Stimulated activated CD4-positive, alpha-beta T cell treated with anti-CD3 and anti-CD28 coated beads, Interleukin-4, amount 100 ng/mL, for 24 hours (primary cell): ENCODE measurements around the gene SQSTM1.

Experiments
- DNase-seq: peaks from one replicate; pipeline ENCODE4 v3.0.0-alpha.2; 2020

Gene SQSTM1

GRCh38 chr5:179806250-179807048, 14.3 kb upstream of the SQSTM1 start, which contains the start of gene MGAT4B:
Gene MGAT4B, minus strand, starts transcription at chr5:179806866. Its CDS starts 283 bp downstream, at chr5:179806583.
- DNase-seq, result peak; percentile 62

- DNase-seq, result no peak
These were observed 8.4 kb upstream of the SQSTM1 start for GRCh38 chr5:179812135-179812825.

- DNase-seq, result no peak
These were observed 7.6 kb upstream of the SQSTM1 start for GRCh38 chr5:179812997-179813607.

GRCh38 chr5:179814090-179814489, 6.6 kb upstream of the SQSTM1 start:
- no peak for DNase-seq

GRCh38 chr5:179815491-179816249, 5.0 kb upstream of the SQSTM1 start:
- no peak for DNase-seq

- no peak for DNase-seq
These were observed 4.3 kb upstream of the SQSTM1 start for GRCh38 chr5:179816401-179816795.

- DNase-seq, result no peak
These were observed 3.8 kb upstream of the SQSTM1 start for GRCh38 chr5:179816796-179817469.

GRCh38 chr5:179817470-179817840, 3.2 kb upstream of the SQSTM1 start:
- no peak for DNase-seq

GRCh38 chr5:179817890-179818745, 2.6 kb upstream of the SQSTM1 start:
- no peak for DNase-seq

GRCh38 chr5:179818746-179819295, 1.9 kb upstream of the SQSTM1 start:
- DNase-seq, result peak; percentile 83

- peak; percentile 45 for DNase-seq
These were observed 1.2 kb upstream of the SQSTM1 start for GRCh38 chr5:179819296-179820126.

GRCh38 chr5:179820127-179820482, 600 bp upstream of the SQSTM1 start:
- DNase-seq, result no peak

GRCh38 chr5:179821298-179822058, 773 bp downstream of the SQSTM1 start:
- DNase-seq, result peak; percentile 87

- DNase-seq, result no peak
These were observed 1.3 kb downstream of the SQSTM1 start for GRCh38 chr5:179822059-179822432.

GRCh38 chr5:179822444-179822990, 1.8 kb downstream of the SQSTM1 start:
- no peak for DNase-seq

- no peak for DNase-seq
These were observed 3.4 kb downstream of the SQSTM1 start for GRCh38 chr5:179823937-179824744.

GRCh38 chr5:179824745-179825112, 4.0 kb downstream of the SQSTM1 start:
- no peak for DNase-seq

GRCh38 chr5:179825655-179826182, 5.0 kb downstream of the SQSTM1 start:
- DNase-seq, result no peak
